Activated CD8-positive, alpha-beta T cell treated with anti-CD3 and anti-CD28 coated beads for 36 hours (primary cell): ENCODE data around the gene MLXIP. TPM values are rescaled to one million over a fixed set of nuclear protein-coding genes. Genes with fewer than 3 reads are reported as not detected.

Experiments used
- ATAC-seq: fragments of 200-7000 bp; cut with Tn5 transposase; one replicate; pipeline ENCODE4 v1.10.0; 2021; ENCODE audit warnings: mild to moderate bottlenecking, moderate library complexity
- CTCF ChIA-PET: fragments of 350-600 bp; sonication (Branson Sonifier 250); formaldehyde crosslinking; loops from one replicate; lab custom pipeline; 2021; ENCODE audit warnings: antibody characterized with exemption; lab: Charles Lee
- POLR2A ChIA-PET: fragments of 350-600 bp; sonication (Branson Sonifier 250); formaldehyde crosslinking; loops from one replicate; lab custom pipeline; 2021; ENCODE audit warnings: antibody characterized with exemption; lab: Charles Lee
- DNase-seq: peaks from one replicate; pipeline ENCODE4 v3.0.0-alpha.2; 2020
- H3K27ac Mint-ChIP-seq: one replicate; pipeline ENCODE4 v1.8.0; 2021; ENCODE audit warnings: mild to moderate bottlenecking, mixed read lengths
- H3K27me3 Mint-ChIP-seq: one replicate; pipeline ENCODE4 v1.8.0; 2021; ENCODE audit warnings: mixed read lengths
- H3K36me3 Mint-ChIP-seq: one replicate; pipeline ENCODE4 v1.8.0; 2021; ENCODE audit warnings: low read depth, mixed read lengths
- H3K4me1 Mint-ChIP-seq: one replicate; pipeline ENCODE4 v1.8.0; 2021; ENCODE audit warnings: low read depth, mixed read lengths
- H3K4me3 Mint-ChIP-seq: one replicate; pipeline ENCODE4 v1.8.0; 2021; ENCODE audit warnings: mild to moderate bottlenecking, moderate library complexity, mixed read lengths
- H3K9me3 Mint-ChIP-seq: one replicate; pipeline ENCODE4 v1.8.0; 2021; ENCODE audit warnings: mixed read lengths
- intact Hi-C: fragments of 100-400 bp; cut with micrococcal nuclease; formaldehyde crosslinking; loops from one replicate; pipeline ENCODE4 v1.10.0; 2022
- total RNA-seq, 2 experiments: library from RNA; stranded (reverse); gene quantifications; one replicate each; pipeline ENCODE4 v1.2.3, GENCODE V29; 2021
- TF ChIP-seq, protein P1 (sequence below): fragments of 200-600 bp; IDR thresholded peaks from one replicate; pipeline ENCODE4 v1.8.0; 2022; ENCODE audit warnings: antibody characterized with exemption, mild to moderate bottlenecking

MLXIP gene
- total RNA-seq, 2 experiments from 2014 or later = 26.0 to 28.7 TPM

DNA sequence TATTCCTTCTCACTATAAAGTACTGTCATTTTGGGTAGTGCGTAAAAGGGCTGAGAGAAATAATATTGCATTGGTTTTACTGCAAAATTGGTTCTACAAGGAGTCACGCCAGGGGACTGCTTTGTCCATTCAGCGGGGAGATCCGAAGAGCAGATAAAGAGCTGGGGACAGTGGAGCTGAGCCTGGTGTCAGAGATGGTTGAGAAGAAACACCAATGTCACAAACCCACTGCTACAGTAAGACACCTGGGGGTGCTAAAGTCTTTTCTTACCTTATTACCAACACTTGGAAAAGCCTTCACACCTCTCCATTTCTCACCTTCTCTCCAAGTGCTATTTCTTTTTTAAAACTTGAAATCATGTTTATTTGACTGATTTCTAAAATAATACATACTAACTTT is 81.3 kb downstream of the MLXIP start:
- no peak overlapping the region for H3K27ac Mint-ChIP-seq
- intact Hi-C loops = loop anchor here (5.0 kb wide), 1 partner anchor 32 kb away; no protein-coding TSS in a partner anchor
- DNase-seq (no peak), ATAC-seq (peak; percentile 54)
- TF ChIP-seq, protein P1, sequence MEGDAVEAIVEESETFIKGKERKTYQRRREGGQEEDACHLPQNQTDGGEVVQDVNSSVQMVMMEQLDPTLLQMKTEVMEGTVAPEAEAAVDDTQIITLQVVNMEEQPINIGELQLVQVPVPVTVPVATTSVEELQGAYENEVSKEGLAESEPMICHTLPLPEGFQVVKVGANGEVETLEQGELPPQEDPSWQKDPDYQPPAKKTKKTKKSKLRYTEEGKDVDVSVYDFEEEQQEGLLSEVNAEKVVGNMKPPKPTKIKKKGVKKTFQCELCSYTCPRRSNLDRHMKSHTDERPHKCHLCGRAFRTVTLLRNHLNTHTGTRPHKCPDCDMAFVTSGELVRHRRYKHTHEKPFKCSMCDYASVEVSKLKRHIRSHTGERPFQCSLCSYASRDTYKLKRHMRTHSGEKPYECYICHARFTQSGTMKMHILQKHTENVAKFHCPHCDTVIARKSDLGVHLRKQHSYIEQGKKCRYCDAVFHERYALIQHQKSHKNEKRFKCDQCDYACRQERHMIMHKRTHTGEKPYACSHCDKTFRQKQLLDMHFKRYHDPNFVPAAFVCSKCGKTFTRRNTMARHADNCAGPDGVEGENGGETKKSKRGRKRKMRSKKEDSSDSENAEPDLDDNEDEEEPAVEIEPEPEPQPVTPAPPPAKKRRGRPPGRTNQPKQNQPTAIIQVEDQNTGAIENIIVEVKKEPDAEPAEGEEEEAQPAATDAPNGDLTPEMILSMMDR = peak; percentile 43
- no peaks in the 10 kb centered on the region for H3K9me3 Mint-ChIP-seq
- H3K27me3 Mint-ChIP-seq = no peaks in the 10 kb centered on the region
- ChIA-PET CTCF (interaction anchor here (0.8 to 1.1 kb wide), 3 partner anchors 30 to 34 kb away, joined by 3 read pairs; no protein-coding TSS in a partner anchor), POLR2A (no interaction called here)
- no peak overlapping the region for H3K4me3 Mint-ChIP-seq
- H3K4me1 Mint-ChIP-seq = peaks cover 9% of the 10 kb centered on the region
- no peaks in the 10 kb centered on the region for H3K36me3 Mint-ChIP-seq

DNA sequence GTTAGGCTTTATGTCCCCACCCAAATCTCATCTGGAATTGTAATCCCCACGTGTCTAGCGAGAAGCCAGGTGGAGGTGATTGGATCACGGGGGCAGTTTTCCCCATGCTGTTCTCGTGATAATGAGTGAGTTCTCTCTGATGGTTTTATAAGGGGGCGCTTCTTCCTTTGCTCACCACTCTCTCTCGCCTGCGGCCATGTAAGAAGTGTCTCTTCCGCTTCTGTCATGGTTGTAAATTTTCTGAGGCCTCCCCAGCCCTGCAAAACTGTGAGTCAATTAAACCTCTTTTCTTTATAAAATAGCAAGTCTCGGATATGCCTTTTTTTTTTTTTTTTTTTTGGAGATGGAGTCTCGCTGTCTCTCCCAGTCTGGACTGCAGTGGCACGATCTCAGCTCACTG is 82.2 kb downstream of the MLXIP start:
- Mint-ChIP-seq H3K36me3 (no peaks in the 10 kb centered on the region), H3K27me3 (no peaks in the 10 kb centered on the region), H3K4me1 (peaks cover 9% of the 10 kb centered on the region), H3K9me3 (no peaks in the 10 kb centered on the region), H3K4me3 (no peak overlapping the region), H3K27ac (no peak overlapping the region)
- TF ChIP-seq, protein P1 = no peak
- ATAC-seq = no peak
- no peak for DNase-seq
- POLR2A ChIA-PET = no interaction called here
- CTCF ChIA-PET = no interaction called here
- intact Hi-C loops = no loop called here

DNA sequence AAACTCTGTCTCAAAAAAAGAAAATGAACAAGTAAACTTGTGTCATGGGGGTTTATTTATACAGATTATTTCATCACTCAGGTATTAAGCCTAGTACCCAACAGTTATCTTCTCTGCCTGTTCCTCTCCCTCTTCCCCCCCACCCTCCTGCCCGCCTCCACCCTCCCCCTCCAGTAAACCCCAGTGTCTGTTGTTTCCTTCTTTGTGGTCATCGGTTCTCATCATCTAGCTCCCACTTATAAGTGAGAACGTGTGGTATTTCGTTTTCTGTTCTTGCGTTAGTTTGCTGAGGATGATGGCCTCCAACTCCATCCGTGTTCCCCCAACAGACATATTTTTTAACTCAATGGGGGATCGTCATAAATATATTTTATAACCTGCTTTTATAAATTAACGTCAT is 83.1 kb downstream of the MLXIP start:
- Mint-ChIP-seq H3K27me3 (no peaks in the 10 kb centered on the region), H3K9me3 (no peaks in the 10 kb centered on the region), H3K36me3 (no peaks in the 10 kb centered on the region), H3K27ac (peak overlapping the region; percentile 69), H3K4me1 (peaks cover 13% of the 10 kb centered on the region), H3K4me3 (no peak overlapping the region)
- POLR2A ChIA-PET = interaction anchor here (0.6 to 0.9 kb wide), 2 partner anchors 13 to 341 kb away, joined by 3 read pairs; no protein-coding TSS in a partner anchor
- ATAC-seq (peak; percentile 65), DNase-seq (peak; percentile 47)
- TF ChIP-seq, protein P1 = no peak
- intact Hi-C loops = no loop called here
- CTCF ChIA-PET = interaction anchor here (0.7 to 1.2 kb wide), 2 partner anchors 29 to 39 kb away, joined by 3 read pairs; no protein-coding TSS in a partner anchor

DNA sequence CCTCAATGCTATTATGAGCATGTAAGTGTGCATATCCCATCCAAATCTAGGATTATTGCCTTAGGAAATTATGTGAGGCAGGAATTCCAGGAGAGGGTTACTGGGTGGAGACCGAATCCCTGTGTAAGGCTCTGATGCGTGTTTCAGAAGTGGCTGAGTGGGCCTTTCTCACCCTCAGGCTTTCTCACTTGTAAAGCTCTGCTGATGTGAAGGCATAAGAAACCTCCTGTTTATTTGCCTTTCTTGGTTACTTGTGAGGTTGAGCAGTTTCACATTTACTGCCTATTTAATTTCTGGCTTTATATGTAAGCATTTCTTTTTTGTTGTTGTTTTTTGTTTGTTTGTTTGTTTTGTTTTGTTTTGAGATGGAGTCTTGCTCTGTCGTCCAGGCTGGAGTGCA is 84.4 kb downstream of the MLXIP start:
- ChIA-PET POLR2A (no interaction called here), CTCF (no interaction called here)
- H3K4me3 Mint-ChIP-seq = no peak overlapping the region
- no peak overlapping the region for H3K27ac Mint-ChIP-seq
- intact Hi-C loops = no loop called here
- H3K36me3 Mint-ChIP-seq = no peaks in the 10 kb centered on the region
- DNase-seq (no peak), ATAC-seq (no peak)
- H3K4me1 Mint-ChIP-seq = peaks cover 20% of the 10 kb centered on the region
- H3K27me3 Mint-ChIP-seq = peaks cover 1% of the 10 kb centered on the region
- TF ChIP-seq, protein P1 = no peak
- H3K9me3 Mint-ChIP-seq = no peaks in the 10 kb centered on the region

DNA sequence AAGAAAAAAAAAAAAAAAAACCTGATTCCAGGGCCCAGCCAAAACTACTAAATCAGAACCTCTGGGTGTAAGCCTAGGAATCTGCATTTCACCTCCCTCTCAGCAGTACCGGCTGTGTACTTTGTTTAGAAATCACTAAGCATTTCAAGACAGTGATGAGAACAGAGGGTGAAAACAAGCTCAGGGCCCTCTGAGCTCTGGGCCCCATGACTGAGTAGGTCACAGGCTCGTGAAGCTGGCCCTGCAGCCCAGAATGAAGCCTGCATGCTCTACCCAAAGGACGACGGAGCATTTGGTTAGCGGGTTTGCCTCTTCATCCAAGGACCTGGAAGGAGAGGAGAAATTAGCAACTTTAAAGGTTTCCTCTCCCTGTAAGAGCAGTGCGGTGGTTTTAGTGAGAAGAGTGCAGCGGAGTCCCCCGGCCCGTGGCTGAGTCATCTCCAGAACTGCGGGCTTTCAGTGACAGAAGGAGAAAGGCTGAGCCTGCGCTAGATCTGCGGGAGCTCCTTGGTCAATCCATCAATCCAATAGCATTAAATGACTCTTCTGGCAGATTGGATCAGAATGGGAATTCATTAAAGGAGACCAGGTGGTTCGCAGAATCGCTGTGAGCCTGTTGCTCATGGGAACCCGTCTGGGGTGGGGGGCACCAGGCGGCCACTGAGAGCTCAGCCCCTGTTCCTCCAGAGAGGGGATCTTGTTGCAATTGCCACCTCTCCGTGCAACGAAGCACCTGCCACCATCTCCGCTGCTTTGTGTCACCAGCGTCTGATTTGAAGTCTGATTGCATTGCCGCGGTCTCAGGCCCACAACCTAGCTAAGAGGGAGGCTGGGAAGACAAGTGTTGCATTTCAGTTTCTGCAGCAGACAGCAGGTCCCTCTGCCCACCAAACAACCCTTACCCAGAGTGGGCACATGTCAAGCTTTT is 88.1 kb downstream of the MLXIP start:
- ATAC-seq = peak; percentile 79
- H3K27ac Mint-ChIP-seq = peak overlapping the region; percentile 9
- intact Hi-C loops = no loop called here
- H3K4me1 Mint-ChIP-seq = peaks cover 18% of the 10 kb centered on the region
- no peak overlapping the region for H3K4me3 Mint-ChIP-seq
- H3K9me3 Mint-ChIP-seq = no peaks in the 10 kb centered on the region
- CTCF ChIA-PET = interaction anchor here (1.0 to 1.9 kb wide), 6 partner anchors 36 to 175 kb away, joined by 3 to 6 read pairs (median 4); no protein-coding TSS in a partner anchor
- POLR2A ChIA-PET = interaction anchor here (0.6 to 2.0 kb wide), 4 partner anchors 9 to 107 kb away, joined by 3 to 5 read pairs (median 4); no protein-coding TSS in a partner anchor
- H3K27me3 Mint-ChIP-seq = peaks cover 1% of the 10 kb centered on the region
- peak; percentile 74 for DNase-seq
- TF ChIP-seq, protein P1 = no peak
- H3K36me3 Mint-ChIP-seq = no peaks in the 10 kb centered on the region
